ENCODE results near the gene LIMCH1.

- TF ChIP-seq, protein P1, sequence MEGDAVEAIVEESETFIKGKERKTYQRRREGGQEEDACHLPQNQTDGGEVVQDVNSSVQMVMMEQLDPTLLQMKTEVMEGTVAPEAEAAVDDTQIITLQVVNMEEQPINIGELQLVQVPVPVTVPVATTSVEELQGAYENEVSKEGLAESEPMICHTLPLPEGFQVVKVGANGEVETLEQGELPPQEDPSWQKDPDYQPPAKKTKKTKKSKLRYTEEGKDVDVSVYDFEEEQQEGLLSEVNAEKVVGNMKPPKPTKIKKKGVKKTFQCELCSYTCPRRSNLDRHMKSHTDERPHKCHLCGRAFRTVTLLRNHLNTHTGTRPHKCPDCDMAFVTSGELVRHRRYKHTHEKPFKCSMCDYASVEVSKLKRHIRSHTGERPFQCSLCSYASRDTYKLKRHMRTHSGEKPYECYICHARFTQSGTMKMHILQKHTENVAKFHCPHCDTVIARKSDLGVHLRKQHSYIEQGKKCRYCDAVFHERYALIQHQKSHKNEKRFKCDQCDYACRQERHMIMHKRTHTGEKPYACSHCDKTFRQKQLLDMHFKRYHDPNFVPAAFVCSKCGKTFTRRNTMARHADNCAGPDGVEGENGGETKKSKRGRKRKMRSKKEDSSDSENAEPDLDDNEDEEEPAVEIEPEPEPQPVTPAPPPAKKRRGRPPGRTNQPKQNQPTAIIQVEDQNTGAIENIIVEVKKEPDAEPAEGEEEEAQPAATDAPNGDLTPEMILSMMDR (IDR thresholded peaks at IDR 0.05; ENCODE audit: low read depth, low read length): no peak
- TF ChIP-seq POLR2A (IDR thresholded peaks at IDR 0.05; ENCODE audit: extremely low read depth, insufficient read length): no peak
- TF ChIP-seq MYC (IDR thresholded peaks at IDR 0.05; ENCODE audit: low read depth, low read length): no peak
- TF ChIP-seq, protein P2, sequence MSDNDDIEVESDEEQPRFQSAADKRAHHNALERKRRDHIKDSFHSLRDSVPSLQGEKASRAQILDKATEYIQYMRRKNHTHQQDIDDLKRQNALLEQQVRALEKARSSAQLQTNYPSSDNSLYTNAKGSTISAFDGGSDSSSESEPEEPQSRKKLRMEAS (IDR thresholded peaks at IDR 0.05; ENCODE audit: low read depth, low read length): no peak
These were observed 82.8 kb downstream of the LIMCH1 start for GRCh38 chr4:41620594-41621256.

Measured in NB4 (cell line).